GM21576 (cell line): ENCODE measurements around the gene TAPBP.
"Not testable (repeated sequence)": the region's sequence is repeated elsewhere in the genome, so short reads cannot be mapped to it uniquely, and the experiment has no call there.

ENCODE experiments used
- ATAC-seq: cut with Tn5 transposase; IDR thresholded peaks from one replicate; pipeline ENCODE4 v1.9.1; 2021; ENCODE audit warnings: mild to moderate bottlenecking, moderate library complexity; ENCODE audit not compliant: unreplicated experiment

Gene TAPBP

GRCh38 chr6:33277663-33278391, 36.1 kb downstream of the TAPBP start:
- peak; percentile 12 for ATAC-seq

GRCh38 chr6:33276864-33277662, 36.8 kb downstream of the TAPBP start, which contains the start of gene B3GALT4:
TSS of gene B3GALT4 (plus strand) at chr6:33277123. CDS start at chr6:33277420, 297 bp downstream.
- ATAC-seq: peak; percentile 43

GRCh38 chr6:33276581-33276863, 37.4 kb downstream of the TAPBP start:
- ATAC-seq: no peak

- ATAC-seq: not testable (repeated sequence)
These were observed 37.9 kb downstream of the TAPBP start for GRCh38 chr6:33275795-33276580.

- no peak for ATAC-seq
These were observed 39.7 kb downstream of the TAPBP start for GRCh38 chr6:33273924-33274902.

- no peak for ATAC-seq
These were observed 40.6 kb downstream of the TAPBP start for GRCh38 chr6:33273129-33273923.

- peak; percentile 2 for ATAC-seq
These were observed 41.4 kb downstream of the TAPBP start for GRCh38 chr6:33272275-33273128.

GRCh38 chr6:33271468-33272274, 42.2 kb downstream of the TAPBP start, which contains the start of the genes RPS18 and VPS52:
TSS of gene RPS18 (plus strand) at chr6:33272075. CDS start at chr6:33272120, 45 bp downstream.
TSS of gene VPS52 (minus strand) at chr6:33271876. CDS start at chr6:33271675, 201 bp downstream.
- peak; percentile 80 for ATAC-seq

- ATAC-seq: no peak
These were observed 42.8 kb downstream of the TAPBP start for GRCh38 chr6:33271117-33271467.

- no peak for ATAC-seq
These were observed 49.9 kb downstream of the TAPBP start for GRCh38 chr6:33264015-33264414.

GRCh38 chr6:33262490-33262889, 51.4 kb downstream of the TAPBP start:
- ATAC-seq: not testable (repeated sequence)

GRCh38 chr6:33259032-33259431, 54.8 kb downstream of the TAPBP start:
- no peak for ATAC-seq

GRCh38 chr6:33254591-33254990, 59.3 kb downstream of the TAPBP start:
- ATAC-seq: no peak

GRCh38 chr6:33252759-33253158, 61.1 kb downstream of the TAPBP start:
- no peak for ATAC-seq

- ATAC-seq: no peak
These were observed 62.4 kb downstream of the TAPBP start for GRCh38 chr6:33251395-33252012.

- ATAC-seq: no peak
These were observed 63.1 kb downstream of the TAPBP start for GRCh38 chr6:33250731-33251130.
